Fibroblast of villous mesenchyme (primary cell): ENCODE measurements around the gene STX1A. TPM values are rescaled to one million over a fixed set of nuclear protein-coding genes. Genes with fewer than 3 reads are reported as not detected.
"Not testable (repeated sequence)": the region's sequence is repeated elsewhere in the genome, so short reads cannot be mapped to it uniquely, and the experiment has no call there.

Source experiments
- DNase-seq: peaks from one replicate; pipeline ENCODE4 v3.0.0-alpha.2; 2010; ENCODE audit warnings: low read depth
- H3K4me3 ChIP-seq: 2 replicates; pipeline ENCODE4 v1.5.1; 2011; ENCODE audit warnings: low read depth, mild to moderate bottlenecking, low read length
- CTCF ChIP-seq: IDR thresholded peaks from 2 replicates; pipeline ENCODE4 v1.5.1; 2012; ENCODE audit warnings: low read depth, mild to moderate bottlenecking, low read length; ENCODE audit not compliant: insufficient read depth
- total RNA-seq: library from RNA; depleted of rRNA; stranded (reverse); fragments of >200 nt; gene quantifications from 2 replicates; pipeline ENCODE4 v1.2.3, GENCODE V29; 2012

STX1A gene
- total RNA-seq, 1 donor = 8.2 TPM

DNA sequence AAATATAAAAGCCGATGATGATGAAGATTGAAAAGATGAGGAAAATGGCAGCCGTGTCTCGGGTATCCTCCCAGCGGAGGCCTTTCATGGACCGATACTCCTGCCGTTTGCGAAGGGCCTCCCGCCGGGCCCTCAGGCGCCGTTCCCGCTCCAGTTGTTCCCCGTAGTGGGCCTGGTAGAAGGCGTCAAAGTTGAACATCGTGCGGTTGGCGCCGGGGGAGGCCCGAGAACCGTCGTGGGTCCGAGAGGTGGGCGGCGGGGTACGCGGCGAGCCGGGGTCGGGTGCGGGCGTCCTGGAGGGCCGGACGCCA, 36.8 kb downstream of the STX1A start:
- DNase-seq = no peak
- no peak for TF ChIP-seq CTCF
- H3K4me3 ChIP-seq = peak overlapping the region; percentile 99

GRCh38 chr7:73681031-73681430, 38.4 kb downstream of the STX1A start:
- TF ChIP-seq CTCF = no peak
- no peak overlapping the region for H3K4me3 ChIP-seq
- no peak for DNase-seq

GRCh38 chr7:73680501-73680900, 39.0 kb downstream of the STX1A start:
- TF ChIP-seq CTCF = no peak
- DNase-seq = no peak
- H3K4me3 ChIP-seq = no peak overlapping the region

DNA sequence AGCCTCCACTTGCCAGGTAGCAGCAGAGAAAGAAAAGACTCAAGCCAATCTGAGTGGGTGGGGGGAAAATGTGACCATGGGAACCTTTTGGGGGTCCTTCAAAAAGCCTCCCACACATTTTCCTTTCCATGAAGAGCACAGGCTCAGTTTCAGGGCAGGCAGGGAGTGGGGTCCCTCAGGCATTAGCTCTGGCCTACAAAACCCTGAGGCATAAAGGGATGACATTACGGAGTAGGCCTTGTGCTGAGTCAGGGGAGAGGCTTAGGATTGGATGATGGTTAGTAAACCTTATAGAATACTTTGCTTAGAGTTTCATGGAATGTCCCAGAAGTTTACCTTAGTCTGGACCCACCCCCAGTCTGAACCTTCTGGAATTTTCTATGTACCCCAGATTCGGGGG, 39.8 kb downstream of the STX1A start:
- no peak overlapping the region for H3K4me3 ChIP-seq
- no peak for DNase-seq
- no peak for TF ChIP-seq CTCF

DNA sequence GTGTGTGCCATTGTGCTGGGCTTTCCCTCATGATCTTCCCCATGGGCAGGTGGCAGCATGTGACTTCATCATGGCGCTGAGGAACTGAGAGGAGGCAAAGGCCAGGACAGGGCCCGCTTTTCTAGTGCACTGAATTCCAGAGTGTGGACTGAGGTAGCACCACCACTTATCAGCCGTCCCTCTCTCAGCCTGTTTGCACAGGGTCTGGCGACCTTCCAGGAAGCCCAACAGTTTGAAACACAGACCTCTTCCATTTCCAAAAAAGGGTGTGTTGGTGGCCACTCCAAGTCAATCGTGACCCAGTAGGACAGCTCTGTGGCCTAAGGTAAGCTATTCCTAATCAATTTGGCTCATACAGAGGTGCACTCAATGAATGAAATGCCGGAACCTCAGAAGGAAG, 40.6 kb downstream of the STX1A start:
- no peak for DNase-seq
- no peak for TF ChIP-seq CTCF
- no peak overlapping the region for H3K4me3 ChIP-seq

- H3K4me3 ChIP-seq, DNase-seq: not testable (repeated sequence)
Measured at GRCh38 chr7:73676062-73676461, 43.4 kb downstream of the STX1A start.

- no peak for TF ChIP-seq CTCF
- no peak for DNase-seq
- H3K4me3 ChIP-seq = no peak overlapping the region
Measured at GRCh38 chr7:73674468-73675124, 44.9 kb downstream of the STX1A start.
